ENCODE measurements around the gene MICU1. TPM values are rescaled to one million over a fixed set of nuclear protein-coding genes. Genes with fewer than 3 reads are reported as not detected.
A peak's percentile ranks its signal among the peaks of the same experiment; 100 is the strongest.

MICU1 gene
- total RNA-seq, 2 donors from 2014 or later: 44.3 to 51.8 TPM

DNA sequence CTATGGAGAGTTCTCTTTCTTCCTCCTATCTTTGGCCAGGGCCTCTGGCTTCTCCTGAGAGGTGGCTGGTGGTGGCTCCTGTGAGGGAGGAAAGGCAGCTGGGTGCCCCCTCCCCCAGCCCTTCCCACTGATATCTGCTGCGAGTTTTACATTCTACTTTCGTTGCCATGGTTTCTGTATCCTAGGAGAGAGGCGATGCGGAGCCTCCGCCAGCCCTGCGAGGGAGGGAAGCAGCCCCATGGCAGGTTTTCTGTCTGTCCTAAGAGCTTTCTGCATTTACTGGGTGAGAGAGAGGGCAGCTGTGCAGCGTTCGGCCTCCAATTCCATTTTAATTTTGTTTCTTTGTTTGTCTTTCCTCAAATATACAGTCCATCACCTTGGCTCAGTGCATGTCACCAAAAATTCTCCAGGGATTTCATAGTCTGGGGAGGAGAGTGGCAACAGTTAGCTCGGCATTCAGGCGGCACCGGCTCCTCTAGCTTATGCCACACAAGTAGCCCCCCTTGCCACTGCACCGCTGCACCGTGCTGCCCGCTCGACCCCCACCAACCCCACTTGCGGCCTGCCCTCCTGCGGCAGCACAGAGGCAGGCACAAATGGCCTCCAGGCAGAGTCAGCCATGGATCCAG lies 291.6 kb downstream of the MICU1 start:
- no peak for DNase-seq
- Histone ChIP-seq H3K27ac (peak overlapping the region; percentile 34), H3K27me3 (no peaks in the 10 kb centered on the region), H3K9me3 (no peaks in the 10 kb centered on the region), H3K4me1 (peaks cover 20% of the 10 kb centered on the region), H3K4me3 (no peak overlapping the region), H3K9ac (ENCODE audit: low read depth in 2 of 2, low read length in 2 of 2) (peak overlapping the region in 1 of 2 donors; percentile 34), H3K36me3 (no peaks in the 10 kb centered on the region)
- TF ChIP-seq, protein P1, sequence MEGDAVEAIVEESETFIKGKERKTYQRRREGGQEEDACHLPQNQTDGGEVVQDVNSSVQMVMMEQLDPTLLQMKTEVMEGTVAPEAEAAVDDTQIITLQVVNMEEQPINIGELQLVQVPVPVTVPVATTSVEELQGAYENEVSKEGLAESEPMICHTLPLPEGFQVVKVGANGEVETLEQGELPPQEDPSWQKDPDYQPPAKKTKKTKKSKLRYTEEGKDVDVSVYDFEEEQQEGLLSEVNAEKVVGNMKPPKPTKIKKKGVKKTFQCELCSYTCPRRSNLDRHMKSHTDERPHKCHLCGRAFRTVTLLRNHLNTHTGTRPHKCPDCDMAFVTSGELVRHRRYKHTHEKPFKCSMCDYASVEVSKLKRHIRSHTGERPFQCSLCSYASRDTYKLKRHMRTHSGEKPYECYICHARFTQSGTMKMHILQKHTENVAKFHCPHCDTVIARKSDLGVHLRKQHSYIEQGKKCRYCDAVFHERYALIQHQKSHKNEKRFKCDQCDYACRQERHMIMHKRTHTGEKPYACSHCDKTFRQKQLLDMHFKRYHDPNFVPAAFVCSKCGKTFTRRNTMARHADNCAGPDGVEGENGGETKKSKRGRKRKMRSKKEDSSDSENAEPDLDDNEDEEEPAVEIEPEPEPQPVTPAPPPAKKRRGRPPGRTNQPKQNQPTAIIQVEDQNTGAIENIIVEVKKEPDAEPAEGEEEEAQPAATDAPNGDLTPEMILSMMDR (IDR thresholded peaks at IDR 0.05): no peak
- intact Hi-C loops (cut with DNase I): no loop called here

DNA sequence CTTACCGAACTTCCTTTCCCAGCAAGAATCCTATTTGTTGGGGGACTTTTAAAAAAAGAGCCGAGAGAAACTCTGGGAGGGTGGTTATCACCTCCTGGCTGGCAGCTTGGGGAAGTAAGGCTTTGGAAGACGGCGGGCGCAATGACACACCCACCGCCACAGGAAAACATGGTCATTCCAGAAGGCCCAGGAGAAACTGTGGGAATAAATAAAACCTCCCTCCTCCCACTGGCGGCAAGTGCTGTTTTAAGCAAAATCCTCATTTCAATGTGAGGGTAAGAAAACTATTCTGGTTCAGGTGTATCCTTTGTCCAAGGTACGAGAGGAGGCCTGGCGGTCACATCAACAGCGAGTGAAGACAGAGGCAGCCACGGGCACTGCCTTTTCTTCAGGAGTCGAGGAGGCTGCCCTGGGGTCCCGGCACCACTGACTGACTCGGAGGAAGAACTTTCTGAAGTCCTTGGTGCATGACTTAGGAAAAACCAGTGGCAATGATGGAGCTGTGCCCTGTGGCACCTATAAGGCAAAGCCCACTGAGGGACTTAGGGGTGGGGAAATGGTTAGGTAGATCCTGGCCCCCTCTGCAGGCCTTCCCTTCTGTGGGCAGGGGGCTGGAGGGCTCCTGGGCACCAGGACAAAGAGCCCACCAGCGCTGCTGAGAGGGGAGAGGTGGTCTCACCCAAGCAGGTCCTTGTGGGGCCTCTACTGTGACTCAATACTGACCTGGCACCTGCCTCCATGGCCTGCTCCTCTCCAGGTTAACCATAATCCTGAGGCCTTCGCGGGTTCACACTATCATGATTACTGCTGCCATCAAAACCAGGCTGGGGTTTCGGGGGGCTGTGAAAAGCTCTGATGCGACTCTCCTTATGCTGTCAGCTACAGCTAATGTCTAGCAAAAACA lies 292.5 kb downstream of the MICU1 start:
- Histone ChIP-seq H3K27ac (peak overlapping the region; percentile 86), H3K27me3 (no peaks in the 10 kb centered on the region), H3K4me3 (no peak overlapping the region), H3K36me3 (no peaks in the 10 kb centered on the region), H3K4me1 (peaks cover 20% of the 10 kb centered on the region), H3K9ac (ENCODE audit: low read depth in 2 of 2, low read length in 2 of 2) (no peak overlapping the region), H3K9me3 (no peaks in the 10 kb centered on the region)
- intact Hi-C loops (cut with DNase I): no loop called here
- DNase-seq: no peak
- TF ChIP-seq, protein P1 (IDR thresholded peaks at IDR 0.05): no peak

DNA sequence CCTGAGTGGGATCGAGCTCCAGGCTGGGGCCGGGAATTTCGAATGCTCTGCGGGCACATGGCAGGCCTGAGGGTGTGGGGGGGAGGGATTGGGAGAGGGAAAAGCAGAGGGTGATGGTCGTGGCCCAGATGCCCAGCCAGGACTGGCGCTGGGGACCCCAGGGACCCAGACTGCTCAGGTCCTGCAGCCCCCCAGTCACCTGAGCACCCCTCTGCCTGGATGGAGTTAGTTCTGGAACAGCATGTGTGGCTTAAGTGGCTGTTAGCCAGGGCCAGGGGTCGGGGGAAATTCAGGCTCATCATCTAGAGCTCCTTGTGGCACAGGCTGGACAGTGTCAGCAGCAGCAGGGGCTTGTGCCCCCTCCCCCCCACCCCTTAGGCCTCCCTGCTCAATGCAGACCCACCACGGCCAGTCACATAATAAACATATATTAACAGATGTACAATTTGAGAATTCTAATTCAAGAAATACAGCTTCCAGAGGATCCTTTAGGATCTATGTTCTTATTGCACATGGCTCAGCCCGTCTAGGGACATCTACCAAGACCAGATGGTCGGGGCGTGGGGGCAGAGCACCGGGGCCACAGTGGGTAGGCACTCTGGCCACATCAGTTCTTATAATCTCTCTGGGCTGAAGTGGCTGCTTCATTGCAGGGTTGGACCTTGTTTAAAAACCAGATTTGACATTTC lies 293.3 kb downstream of the MICU1 start:
- Histone ChIP-seq H3K27me3 (no peaks in the 10 kb centered on the region), H3K9me3 (no peaks in the 10 kb centered on the region), H3K4me1 (peaks cover 20% of the 10 kb centered on the region), H3K9ac (ENCODE audit: low read depth in 2 of 2, low read length in 2 of 2) (peak overlapping the region in 1 of 2 donors; percentile 34), H3K4me3 (no peak overlapping the region), H3K36me3 (no peaks in the 10 kb centered on the region), H3K27ac (peak overlapping the region; percentile 86)
- TF ChIP-seq, protein P1 (IDR thresholded peaks at IDR 0.05): no peak
- intact Hi-C loops (cut with DNase I): no loop called here
- DNase-seq: no peak

DNA sequence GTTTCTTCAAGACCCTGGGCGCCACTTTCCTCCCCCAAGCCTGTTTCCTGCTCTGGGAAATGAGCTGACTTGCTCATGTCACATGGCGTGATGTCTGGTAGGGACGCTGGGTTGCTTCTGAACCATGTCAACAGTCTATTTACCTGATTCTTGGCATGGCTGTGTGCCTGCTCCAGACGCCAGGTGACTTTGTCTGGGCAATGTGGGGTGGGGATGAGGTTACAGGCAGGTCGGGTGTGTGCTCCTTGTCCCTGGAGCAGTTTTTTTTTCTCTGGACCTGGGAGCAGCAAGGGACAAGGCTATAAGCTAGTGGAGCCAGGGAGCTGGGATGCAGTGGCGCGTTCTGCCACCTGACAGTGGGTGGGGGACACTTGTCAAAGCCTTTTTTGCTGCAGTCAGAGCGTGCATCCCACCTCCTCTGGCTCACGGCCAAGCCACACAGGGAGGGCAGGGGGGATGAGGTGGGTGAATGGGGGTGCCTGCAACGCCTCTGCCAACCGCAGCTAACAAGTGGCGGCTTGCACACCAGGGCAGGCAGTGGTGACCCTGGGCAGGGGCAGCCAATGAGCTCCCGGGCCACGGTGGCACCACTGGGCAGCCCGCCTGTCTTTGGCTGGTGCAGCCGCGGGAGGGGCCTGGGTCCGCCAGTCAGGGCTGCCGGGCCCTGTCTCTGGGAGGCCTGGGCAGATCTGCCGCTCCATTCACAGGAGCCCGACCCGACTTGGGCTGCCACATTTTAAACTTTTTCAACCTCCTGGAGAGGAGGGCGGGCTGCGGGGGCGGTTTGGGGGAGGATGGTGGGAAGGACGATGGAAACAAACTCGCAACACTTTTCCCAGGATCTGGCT lies 294.1 kb downstream of the MICU1 start:
- H3K36me3 ChIP-seq: no peaks in the 10 kb centered on the region
- peak overlapping the region; percentile 41 to 75 for H3K9ac ChIP-seq (ENCODE audit: low read depth in 2 of 2, low read length in 2 of 2)
- TF ChIP-seq, protein P1 (IDR thresholded peaks at IDR 0.05): peak; percentile 20
- no peaks in the 10 kb centered on the region for H3K9me3 ChIP-seq
- peak; percentile 87 for DNase-seq
- no peaks in the 10 kb centered on the region for H3K27me3 ChIP-seq
- H3K27ac ChIP-seq: peak overlapping the region; percentile 86
- peaks cover 20% of the 10 kb centered on the region for H3K4me1 ChIP-seq
- no peak overlapping the region for H3K4me3 ChIP-seq
- intact Hi-C loops (cut with DNase I): loop anchor here (2.0 kb wide), 1 partner anchor 57 kb away; no protein-coding TSS in a partner anchor

All from colonic mucosa (tissue), 4 donors.